ENCODE measurements around the gene GALNTL6.

DNA sequence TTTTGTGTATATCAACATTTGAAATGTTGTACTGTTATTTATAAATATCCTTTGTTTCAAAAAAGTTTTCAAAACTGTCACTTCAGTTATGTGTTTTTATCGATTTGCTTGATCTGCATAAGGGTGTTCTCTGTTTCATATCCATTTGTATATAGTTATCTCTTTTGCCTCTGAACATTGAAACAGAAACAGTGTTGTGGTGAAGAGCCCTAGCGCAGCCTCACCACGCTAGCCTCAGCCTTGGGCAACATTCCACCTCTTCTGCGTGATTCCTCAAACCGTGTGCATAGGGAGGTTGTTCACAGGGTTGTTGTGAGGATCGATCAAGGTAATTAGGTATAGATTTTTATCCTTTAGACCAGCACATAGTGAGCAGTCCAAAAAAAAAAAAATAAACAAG, 1068.4 kb downstream of the GALNTL6 start:
- TF ChIP-seq CTCF (IDR thresholded peaks at IDR 0.05) = no peak
- no peak for TF ChIP-seq EZH2 (IDR thresholded peaks at IDR 0.05; ENCODE audit: borderline replicate concordance, insufficient read depth, low read depth, low read length, poor library complexity, severe bottlenecking)
